Measurements from ENCODE around the gene NEUROD6. TPM values are rescaled to one million over a fixed set of nuclear protein-coding genes. Genes with fewer than 3 reads are reported as not detected.

NEUROD6 gene
- total RNA-seq, 1 donor from 2014 or later, result not detected

DNA sequence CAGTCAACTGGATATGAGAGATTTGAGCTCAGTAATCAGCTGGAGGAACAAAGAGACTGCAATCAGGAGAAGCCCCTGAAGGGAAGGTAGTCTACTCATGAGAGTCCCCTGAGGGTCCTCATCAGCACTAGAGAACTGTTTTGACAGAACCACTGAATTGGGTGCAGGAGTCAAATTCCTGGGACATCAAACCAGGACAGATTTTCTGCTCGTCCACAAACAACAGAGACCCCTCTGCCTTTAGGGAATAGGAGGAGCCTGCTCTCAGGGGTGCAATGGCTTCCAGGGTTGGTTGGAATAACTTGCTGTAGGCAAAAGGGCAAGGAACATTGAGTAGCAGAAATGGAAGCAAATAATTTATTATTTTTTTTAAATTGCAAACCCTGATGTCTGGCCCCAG is 21.9 kb upstream of the NEUROD6 start:
- TF ChIP-seq, protein P1, sequence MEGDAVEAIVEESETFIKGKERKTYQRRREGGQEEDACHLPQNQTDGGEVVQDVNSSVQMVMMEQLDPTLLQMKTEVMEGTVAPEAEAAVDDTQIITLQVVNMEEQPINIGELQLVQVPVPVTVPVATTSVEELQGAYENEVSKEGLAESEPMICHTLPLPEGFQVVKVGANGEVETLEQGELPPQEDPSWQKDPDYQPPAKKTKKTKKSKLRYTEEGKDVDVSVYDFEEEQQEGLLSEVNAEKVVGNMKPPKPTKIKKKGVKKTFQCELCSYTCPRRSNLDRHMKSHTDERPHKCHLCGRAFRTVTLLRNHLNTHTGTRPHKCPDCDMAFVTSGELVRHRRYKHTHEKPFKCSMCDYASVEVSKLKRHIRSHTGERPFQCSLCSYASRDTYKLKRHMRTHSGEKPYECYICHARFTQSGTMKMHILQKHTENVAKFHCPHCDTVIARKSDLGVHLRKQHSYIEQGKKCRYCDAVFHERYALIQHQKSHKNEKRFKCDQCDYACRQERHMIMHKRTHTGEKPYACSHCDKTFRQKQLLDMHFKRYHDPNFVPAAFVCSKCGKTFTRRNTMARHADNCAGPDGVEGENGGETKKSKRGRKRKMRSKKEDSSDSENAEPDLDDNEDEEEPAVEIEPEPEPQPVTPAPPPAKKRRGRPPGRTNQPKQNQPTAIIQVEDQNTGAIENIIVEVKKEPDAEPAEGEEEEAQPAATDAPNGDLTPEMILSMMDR (IDR thresholded peaks at IDR 0.05), result no peak
- Mint-ChIP-seq H3K4me1 (ENCODE audit: unreplicated experiment) (no peaks in the 10 kb centered on the region), H3K4me3 (ENCODE audit: unreplicated experiment) (no peak overlapping the region), H3K27ac (ENCODE audit: unreplicated experiment) (no peak overlapping the region), H3K9me3 (ENCODE audit: unreplicated experiment) (no peaks in the 10 kb centered on the region), H3K27me3 (ENCODE audit: unreplicated experiment) (peaks cover 24% of the 10 kb centered on the region), H3K36me3 (ENCODE audit: unreplicated experiment) (no peaks in the 10 kb centered on the region)
- DNase-seq (ENCODE audit: extremely low spot score, unreplicated experiment), result no peak

- Mint-ChIP-seq H3K4me3 (ENCODE audit: unreplicated experiment) (no peak overlapping the region), H3K9me3 (ENCODE audit: unreplicated experiment) (no peaks in the 10 kb centered on the region), H3K36me3 (ENCODE audit: unreplicated experiment) (no peaks in the 10 kb centered on the region), H3K27ac (ENCODE audit: unreplicated experiment) (no peak overlapping the region), H3K4me1 (ENCODE audit: unreplicated experiment) (no peaks in the 10 kb centered on the region), H3K27me3 (ENCODE audit: unreplicated experiment) (peaks cover 10% of the 10 kb centered on the region)
- TF ChIP-seq, protein P1 (IDR thresholded peaks at IDR 0.05), result no peak
- DNase-seq (ENCODE audit: extremely low spot score, unreplicated experiment), result no peak
Observed at GRCh38 chr7:31358467-31358866, 17.9 kb upstream of the NEUROD6 start.

- Mint-ChIP-seq H3K9me3 (ENCODE audit: unreplicated experiment) (no peaks in the 10 kb centered on the region), H3K36me3 (ENCODE audit: unreplicated experiment) (no peaks in the 10 kb centered on the region), H3K27me3 (ENCODE audit: unreplicated experiment) (peaks cover 39% of the 10 kb centered on the region), H3K4me3 (ENCODE audit: unreplicated experiment) (no peak overlapping the region), H3K27ac (ENCODE audit: unreplicated experiment) (no peak overlapping the region), H3K4me1 (ENCODE audit: unreplicated experiment) (no peaks in the 10 kb centered on the region)
- no peak for DNase-seq (ENCODE audit: extremely low spot score, unreplicated experiment)
- TF ChIP-seq, protein P1 (IDR thresholded peaks at IDR 0.05), result no peak
Observed at GRCh38 chr7:31345421-31345820, 4.9 kb upstream of the NEUROD6 start.

GRCh38 chr7:31343516-31344305 is 3.2 kb upstream of the NEUROD6 start:
- Mint-ChIP-seq H3K27ac (ENCODE audit: unreplicated experiment) (no peak overlapping the region), H3K4me3 (ENCODE audit: unreplicated experiment) (no peak overlapping the region), H3K36me3 (ENCODE audit: unreplicated experiment) (no peaks in the 10 kb centered on the region), H3K4me1 (ENCODE audit: unreplicated experiment) (no peaks in the 10 kb centered on the region), H3K27me3 (ENCODE audit: unreplicated experiment) (peaks cover 48% of the 10 kb centered on the region), H3K9me3 (ENCODE audit: unreplicated experiment) (no peaks in the 10 kb centered on the region)
- TF ChIP-seq, protein P1 (IDR thresholded peaks at IDR 0.05), result no peak
- no peak for DNase-seq (ENCODE audit: extremely low spot score, unreplicated experiment)

GRCh38 chr7:31341141-31341540 is 615 bp upstream of the NEUROD6 start:
- Mint-ChIP-seq H3K27ac (ENCODE audit: unreplicated experiment) (no peak overlapping the region), H3K4me1 (ENCODE audit: unreplicated experiment) (no peaks in the 10 kb centered on the region), H3K36me3 (ENCODE audit: unreplicated experiment) (no peaks in the 10 kb centered on the region), H3K4me3 (ENCODE audit: unreplicated experiment) (no peak overlapping the region), H3K27me3 (ENCODE audit: unreplicated experiment) (peaks cover 53% of the 10 kb centered on the region), H3K9me3 (ENCODE audit: unreplicated experiment) (no peaks in the 10 kb centered on the region)
- DNase-seq (ENCODE audit: extremely low spot score, unreplicated experiment), result no peak
- TF ChIP-seq, protein P1 (IDR thresholded peaks at IDR 0.05), result no peak
